ENCODE results near the gene KLHL8.

- TF ChIP-seq CTCF (IDR thresholded peaks at IDR 0.05), result no peak
- TF ChIP-seq POLR2A (IDR thresholded peaks at IDR 0.05), result no peak
Measured at GRCh38 chr4:87250294-87250693, 29.9 kb upstream of the KLHL8 start.
